ENCODE measurements around the gene SCLY. TPM values are rescaled to one million over a fixed set of nuclear protein-coding genes. Genes with fewer than 3 reads are reported as not detected.

The SCLY gene
- total and polyA plus RNA-seq, 2 experiments from 2014 or later, result 12.7 to 21.1 TPM

GRCh38 chr2:238137885-238138284, 77.1 kb downstream of the SCLY start:
- 95% methylated on average over 13 of the region's 13 CpGs for WGBS (ENCODE audit: low lambda C conversion rate, missing lambda C conversion rate)
- Histone ChIP-seq H3K9me2 (replicated peaks; ENCODE audit: insufficient read depth) (no peaks in the 10 kb centered on the region), H2AFZ (no peak overlapping the region), H3K27me3 (no peaks in the 10 kb centered on the region), H3K9me3 (ENCODE audit: low read depth) (no peaks in the 10 kb centered on the region), H3K4me3 (no peak overlapping the region), H3K27ac (no peak overlapping the region), H3K36me3 (replicated peaks; ENCODE audit: insufficient read depth, low read depth) (no peaks in the 10 kb centered on the region), H4K20me1 (ENCODE audit: insufficient read depth, poor library complexity, severe bottlenecking) (no peaks in the 10 kb centered on the region), H3K79me2 (no peaks in the 10 kb centered on the region), H3K4me1 (ENCODE audit: insufficient read depth) (peaks cover 18% of the 10 kb centered on the region), H3K4me2 (no peak overlapping the region)
- TF ChIP-seq EZH2phosphoT487 (IDR thresholded peaks at IDR 0.05; ENCODE audit: low read depth, severe bottlenecking, unreplicated experiment) (no peak), EZH2 (IDR thresholded peaks at IDR 0.05; ENCODE audit: borderline replicate concordance) (no peak), CTCF (IDR thresholded peaks at IDR 0.05; ENCODE audit: poor library complexity) (no peak)
- no peak for DNase-seq (ENCODE audit: low spot score)

GRCh38 chr2:238138331-238139195, 77.8 kb downstream of the SCLY start, which contains the start of gene KLHL30:
Gene KLHL30, plus strand, starts transcription at chr2:238138668. Its CDS starts 2,087 bp downstream, at chr2:238140755.
- Histone ChIP-seq H2AFZ (no peak within 1 kb of the TSS), H3K9me2 (replicated peaks; ENCODE audit: insufficient read depth) (no peaks in the 10 kb centered on the region), H3K27ac (no peak within 1 kb of the TSS), H3K27me3 (no peaks in the 10 kb centered on the region), H3K4me3 (no peak within 1 kb of the TSS), H3K36me3 (replicated peaks; ENCODE audit: insufficient read depth, low read depth) (no peaks in the 10 kb centered on the region), H3K79me2 (no peaks in the 10 kb centered on the region), H4K20me1 (ENCODE audit: insufficient read depth, poor library complexity, severe bottlenecking) (no peaks in the 10 kb centered on the region), H3K9me3 (ENCODE audit: low read depth) (no peaks in the 10 kb centered on the region), H3K4me2 (no peak within 1 kb of the TSS), H3K4me1 (ENCODE audit: insufficient read depth) (peaks cover 18% of the 10 kb centered on the region)
- no peak for TF ChIP-seq EZH2phosphoT487 (IDR thresholded peaks at IDR 0.05; ENCODE audit: low read depth, severe bottlenecking, unreplicated experiment)
- no peak for TF ChIP-seq CTCF (IDR thresholded peaks at IDR 0.05; ENCODE audit: poor library complexity)
- TF ChIP-seq EZH2 (IDR thresholded peaks at IDR 0.05; ENCODE audit: borderline replicate concordance), result no peak
- 76% methylated on average over 19 of the region's 22 CpGs for WGBS (ENCODE audit: low lambda C conversion rate, missing lambda C conversion rate)
- DNase-seq (ENCODE audit: low spot score), result peak; percentile 45

DNA sequence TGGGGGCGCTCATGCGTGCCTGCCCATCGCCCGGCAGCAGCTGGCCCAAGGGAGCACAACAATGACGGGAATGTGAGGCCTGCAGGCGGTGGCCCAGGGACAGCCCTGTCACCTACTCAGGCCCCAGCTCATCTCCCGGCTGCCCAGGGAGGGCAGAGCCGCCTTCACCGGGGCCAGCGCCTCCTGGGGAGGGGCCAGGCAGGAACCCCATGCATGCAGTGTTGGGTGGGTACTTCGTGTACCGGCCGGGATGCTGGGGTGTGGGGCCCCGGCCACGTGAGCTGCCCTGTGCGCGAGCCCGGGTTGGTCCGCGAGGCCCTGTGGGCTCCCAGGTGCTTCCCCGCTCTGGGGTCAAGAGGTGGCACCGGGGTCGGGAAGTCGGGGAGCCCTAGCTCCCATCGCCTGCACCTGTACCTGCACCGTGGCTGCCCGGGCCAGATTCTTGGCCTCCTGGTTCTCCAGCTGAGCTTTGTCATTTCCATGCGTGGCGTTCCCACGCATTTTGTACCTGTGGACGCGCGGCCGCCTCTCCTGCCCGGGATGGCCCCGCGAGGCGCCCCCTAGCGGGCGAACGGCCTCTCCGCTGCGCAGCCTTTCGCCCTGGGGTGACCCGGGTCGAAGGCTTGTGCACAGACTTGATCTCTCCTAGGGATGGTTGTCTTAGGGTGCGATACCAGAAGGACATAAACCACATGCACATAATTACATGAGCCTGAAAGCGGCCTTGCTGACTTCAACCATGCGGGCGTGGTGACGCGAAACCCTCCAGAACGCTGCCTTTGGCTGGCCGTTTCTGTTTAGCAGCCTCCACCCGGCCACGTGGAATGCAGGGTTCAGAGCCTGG, 78.6 kb downstream of the SCLY start:
- Histone ChIP-seq H2AFZ (no peak overlapping the region), H3K9me2 (replicated peaks; ENCODE audit: insufficient read depth) (no peaks in the 10 kb centered on the region), H3K79me2 (no peaks in the 10 kb centered on the region), H3K27me3 (no peaks in the 10 kb centered on the region), H3K4me2 (no peak overlapping the region), H4K20me1 (ENCODE audit: insufficient read depth, poor library complexity, severe bottlenecking) (no peaks in the 10 kb centered on the region), H3K9me3 (ENCODE audit: low read depth) (no peaks in the 10 kb centered on the region), H3K4me1 (ENCODE audit: insufficient read depth) (peaks cover 18% of the 10 kb centered on the region), H3K4me3 (no peak overlapping the region), H3K36me3 (replicated peaks; ENCODE audit: insufficient read depth, low read depth) (no peaks in the 10 kb centered on the region), H3K27ac (no peak overlapping the region)
- TF ChIP-seq CTCF (IDR thresholded peaks at IDR 0.05; ENCODE audit: poor library complexity) (peak; percentile 45), EZH2 (IDR thresholded peaks at IDR 0.05; ENCODE audit: borderline replicate concordance) (no peak), EZH2phosphoT487 (IDR thresholded peaks at IDR 0.05; ENCODE audit: low read depth, severe bottlenecking, unreplicated experiment) (no peak)
- 69% methylated on average over 52 of the region's 56 CpGs for WGBS (ENCODE audit: low lambda C conversion rate, missing lambda C conversion rate)
- no peak for DNase-seq (ENCODE audit: low spot score)

Measured in hepatocyte (in vitro differentiated cells).